Measurements from ENCODE around the gene RTEL1.

- TF ChIP-seq, protein P1, sequence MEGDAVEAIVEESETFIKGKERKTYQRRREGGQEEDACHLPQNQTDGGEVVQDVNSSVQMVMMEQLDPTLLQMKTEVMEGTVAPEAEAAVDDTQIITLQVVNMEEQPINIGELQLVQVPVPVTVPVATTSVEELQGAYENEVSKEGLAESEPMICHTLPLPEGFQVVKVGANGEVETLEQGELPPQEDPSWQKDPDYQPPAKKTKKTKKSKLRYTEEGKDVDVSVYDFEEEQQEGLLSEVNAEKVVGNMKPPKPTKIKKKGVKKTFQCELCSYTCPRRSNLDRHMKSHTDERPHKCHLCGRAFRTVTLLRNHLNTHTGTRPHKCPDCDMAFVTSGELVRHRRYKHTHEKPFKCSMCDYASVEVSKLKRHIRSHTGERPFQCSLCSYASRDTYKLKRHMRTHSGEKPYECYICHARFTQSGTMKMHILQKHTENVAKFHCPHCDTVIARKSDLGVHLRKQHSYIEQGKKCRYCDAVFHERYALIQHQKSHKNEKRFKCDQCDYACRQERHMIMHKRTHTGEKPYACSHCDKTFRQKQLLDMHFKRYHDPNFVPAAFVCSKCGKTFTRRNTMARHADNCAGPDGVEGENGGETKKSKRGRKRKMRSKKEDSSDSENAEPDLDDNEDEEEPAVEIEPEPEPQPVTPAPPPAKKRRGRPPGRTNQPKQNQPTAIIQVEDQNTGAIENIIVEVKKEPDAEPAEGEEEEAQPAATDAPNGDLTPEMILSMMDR (IDR thresholded peaks at IDR 0.05): no peak
- TF ChIP-seq ZFX (IDR thresholded peaks at IDR 0.05; ENCODE audit: borderline replicate concordance): no peak
Measured at GRCh38 chr20:63653974-63654668, 4.0 kb upstream of the RTEL1 start.

Data from 22Rv1 (cell line).